Measurements from ENCODE around the gene STYX.

STYX gene

GRCh38 chr14:52729925-52730708, at the start of gene STYX:
STYX (plus strand) TSS chr14:52730166; CDS start chr14:52730475, 309 bp downstream.
- peak; percentile 99 for DNase-seq (ENCODE audit: low spot score)
- peak within 1 kb of the TSS; percentile 97 for H3K4me3 ChIP-seq
- no peak for TF ChIP-seq CTCF (IDR thresholded peaks at IDR 0.05)
- peak within 1 kb of the TSS; percentile 73 to 96 for H3K27ac ChIP-seq

GRCh38 chr14:52683985-52684520, 45.9 kb upstream of the STYX start:
- Histone ChIP-seq H3K4me3 (no peak overlapping the region), H3K27ac (no peak overlapping the region)
- DNase-seq (ENCODE audit: low spot score), result no peak
- no peak for TF ChIP-seq CTCF (IDR thresholded peaks at IDR 0.05)

- DNase-seq (ENCODE audit: low spot score), result no peak
- H3K27ac ChIP-seq, result no peak overlapping the region
- no peak for TF ChIP-seq CTCF (IDR thresholded peaks at IDR 0.05)
- H3K4me3 ChIP-seq, result no peak overlapping the region
Measured at GRCh38 chr14:52686176-52686575, 43.8 kb upstream of the STYX start.

- no peak for TF ChIP-seq CTCF (IDR thresholded peaks at IDR 0.05)
- no peak overlapping the region for H3K4me3 ChIP-seq
- H3K27ac ChIP-seq, result no peak overlapping the region
- no peak for DNase-seq (ENCODE audit: low spot score)
Measured at GRCh38 chr14:52690983-52691760, 38.8 kb upstream of the STYX start.

- DNase-seq (ENCODE audit: low spot score), result no peak
- Histone ChIP-seq H3K4me3 (no peak overlapping the region), H3K27ac (no peak overlapping the region)
- no peak for TF ChIP-seq CTCF (IDR thresholded peaks at IDR 0.05)
Measured at GRCh38 chr14:52692248-52692962, 37.6 kb upstream of the STYX start.

GRCh38 chr14:52693036-52693435, 36.9 kb upstream of the STYX start:
- Histone ChIP-seq H3K27ac (no peak overlapping the region), H3K4me3 (no peak overlapping the region)
- no peak for DNase-seq (ENCODE audit: low spot score)
- TF ChIP-seq CTCF (IDR thresholded peaks at IDR 0.05), result no peak

Measured in coronary artery (tissue), 2 donors.